Pancreas (tissue), 10 donors: ENCODE data around the gene DEFB108B. TPM values are rescaled to one million over a fixed set of nuclear protein-coding genes. Genes with fewer than 3 reads are reported as not detected.
"Not testable (repeated sequence)": the region's sequence is repeated elsewhere in the genome, so short reads cannot be mapped to it uniquely, and the experiment has no call there.

ENCODE experiments used
- ATAC-seq, 4 donors: fragments of 200-7000 bp; cut with Tn5 transposase; one replicate each; pipeline versions ENCODE4 v1.8.0 to v1.9.1; 2020; ENCODE audit warnings: mild to moderate bottlenecking in 4 of 4, moderate library complexity in 4 of 4
- DNase-seq, 6 donors: peaks; one replicate each; pipeline ENCODE4 v3.0.0-alpha.2; 2020
- FAIRE-seq: peaks from 2 replicates; lab custom pipeline; 2012; peaks lifted over from hg19 to GRCh38; lab: Jason Lieb, UNC
- H3K27ac ChIP-seq, 4 donors: fragments of 200-600 bp; sonication (generic); 1 replicate in 3 of 4; 2 replicates in 1 of 4; pipeline versions ENCODE4 v1.5.0 to v1.8.0; 2020
- H3K27me3 ChIP-seq, 4 donors: fragments of 200-600 bp; one replicate each; pipeline ENCODE4 v1.8.0; 2021
- H3K36me3 ChIP-seq, 3 donors: fragments of 200-600 bp; sonication (generic) in 1 of 3; one replicate each; pipeline versions ENCODE4 v1.5.0 to v1.8.0; 2020 to 2021
- H3K4me1 ChIP-seq, 3 donors: fragments of 200-600 bp; one replicate each; pipeline ENCODE4 v1.8.0; 2021
- H3K4me3 ChIP-seq, 4 donors: fragments of 200-600 bp; sonication (generic) in 2 of 4; one replicate each; pipeline versions ENCODE4 v1.5.0 to v1.8.0; 2020 to 2021
- H3K9me3 ChIP-seq, 4 donors: fragments of 200-600 bp; one replicate each; pipeline ENCODE4 v1.8.0; 2021
- CTCF ChIP-seq, 4 donors: fragments of 200-600 bp; sonication (generic) in 3 of 4; IDR thresholded peaks; one replicate each; pipeline versions ENCODE4 v1.5.0 to v1.8.0; 2021; ENCODE audit warnings: antibody characterized with exemption in 4 of 4
- WGBS, 2 donors: extraction: QIAGEN DNeasy Blood & Tissue Kit; methylation state at CpG; one replicate each; pipeline ENCODE4 v1.1.7; 2013; 5-methylcytosine and 5-hydroxymethylcytosine counted together
- intact Hi-C, 3 donors: fragments of 100-400 bp; cut with DNase I; formaldehyde crosslinking; loops; one replicate each; pipeline versions ENCODE4 v1.11.1 to v1.14.2; 2022
- polyA plus RNA-seq, 2 donors: library from polyadenylated mRNA; stranded (reverse); fragments of 200-250 nt; gene quantifications; one replicate each; pipeline ENCODE4 v1.2.3, GENCODE V29; 2013
- total RNA-seq, 6 donors: library from RNA; stranded (reverse); fragmentation: NEBNext Ultra II Directional in 4 of 6; extraction: Animal tissue kit (Norgen Biotek cat#: 25700) in 4 of 6; gene quantifications; one replicate each; pipeline versions ENCODE4 v1.2.1 to v1.2.4, GENCODE V29; 2021 to 2023
- donor health status: healthy with polysubstance abuse.
- donor health status: DM: no; HTN: no; CAD: no; lungs with moderate emphysema.
- donor health status: DM: no; HTN: no; CAD: no.
- donor health status: control.
- donor health status: control.
- donor health status: Bipolar disorder and iron deficiency.
- donor health status: DM: yes; HTN: yes; CAD: no.
- donor health status: DM: no; HTN: no; CAD: no.
- donor health status: DM: no; HTN: no; CAD: no.
- donor health status: DM: yes; HTN: yes; CAD: no.

Gene DEFB108B
- total and polyA plus RNA-seq, 8 donors, result not detected

GRCh38 chr11:71804158-71804947 is 28.6 kb upstream of the DEFB108B start:
- H3K36me3 ChIP-seq, H3K9me3 ChIP-seq, FAIRE-seq, H3K27me3 ChIP-seq, H3K27ac ChIP-seq, H3K4me1 ChIP-seq, ATAC-seq, intact Hi-C loops, DNase-seq, H3K4me3 ChIP-seq: not testable (repeated sequence)
- WGBS, 2 donors, result 81 to 85% methylated on average over 6 to 8 of the region's 9 CpGs

DNA sequence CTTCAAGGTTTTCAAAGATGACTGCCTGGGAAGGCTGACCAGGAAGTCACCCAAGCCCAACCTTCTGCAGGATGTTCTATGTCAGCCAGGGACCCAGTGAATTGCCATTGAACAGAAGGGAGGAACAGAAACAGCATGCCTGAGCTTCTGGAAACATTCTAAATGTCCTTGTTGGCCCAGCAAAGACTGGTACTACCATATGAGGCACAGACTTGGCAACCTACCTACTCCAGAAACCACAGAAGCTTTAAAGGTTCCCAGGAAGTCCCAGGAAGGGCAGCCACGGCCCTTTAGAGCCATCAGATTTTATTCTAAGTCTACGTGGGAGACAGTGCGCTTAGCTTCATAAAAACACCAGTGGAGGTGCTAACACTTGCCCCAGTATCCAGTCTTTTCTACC is 20.5 kb upstream of the DEFB108B start:
- intact Hi-C loops, H3K4me1 ChIP-seq, FAIRE-seq, H3K4me3 ChIP-seq, H3K9me3 ChIP-seq, ATAC-seq, H3K36me3 ChIP-seq, DNase-seq, H3K27me3 ChIP-seq, H3K27ac ChIP-seq: not testable (repeated sequence)
- 87 to 94% methylated on average over 3 of the region's 3 CpGs for WGBS, 2 donors

GRCh38 chr11:71813481-71814355 is 19.3 kb upstream of the DEFB108B start:
- intact Hi-C loops, H3K4me1 ChIP-seq, H3K27me3 ChIP-seq, H3K36me3 ChIP-seq, H3K9me3 ChIP-seq, FAIRE-seq, H3K27ac ChIP-seq: not testable (repeated sequence)
- 4% methylated on average over 43 to 46 of the region's 46 CpGs for WGBS, 2 donors
- peak; percentile 56 to 80 (median 68) for TF ChIP-seq CTCF (IDR thresholded peaks at IDR 0.05)
- ATAC-seq (peak in 3 of 4 donors; percentile 52 to 79 (median 76)), DNase-seq (peak; percentile 71 to 92 (median 81))
- H3K4me3 ChIP-seq, result peak overlapping the region; percentile 10 to 54 (median 36)

GRCh38 chr11:71821539-71821938 is 11.5 kb upstream of the DEFB108B start:
- H3K4me1 ChIP-seq, H3K9me3 ChIP-seq, ATAC-seq, H3K27ac ChIP-seq, H3K27me3 ChIP-seq, H3K36me3 ChIP-seq, FAIRE-seq, H3K4me3 ChIP-seq, DNase-seq, intact Hi-C loops: not testable (repeated sequence)
- 37 to 40% methylated on average over 1 of the region's 1 CpG for WGBS, 2 donors

DNA sequence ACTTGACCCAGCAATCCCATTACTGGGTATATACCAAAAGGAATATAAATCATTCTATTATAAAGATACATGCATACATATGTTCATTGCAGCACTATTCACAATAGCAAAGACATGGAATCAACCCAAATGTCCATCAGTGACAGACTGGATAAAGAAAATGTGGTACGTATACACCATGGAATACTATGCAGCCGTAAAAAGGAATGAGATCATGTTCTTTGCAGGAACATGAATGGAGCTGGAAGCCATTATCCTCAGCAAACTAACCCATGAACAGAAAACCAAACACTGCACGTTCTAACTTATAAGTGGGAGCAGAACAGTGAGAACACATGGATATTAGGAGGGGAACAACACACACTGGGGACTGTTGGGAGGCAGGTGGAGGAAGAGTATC is 3.8 kb upstream of the DEFB108B start:
- H3K4me3 ChIP-seq, ATAC-seq, H3K36me3 ChIP-seq, intact Hi-C loops, H3K27ac ChIP-seq, DNase-seq, FAIRE-seq, H3K4me1 ChIP-seq, H3K9me3 ChIP-seq, H3K27me3 ChIP-seq: not testable (repeated sequence)
- WGBS, 2 donors, result 92 to 94% methylated on average over 3 of the region's 3 CpGs

DNA sequence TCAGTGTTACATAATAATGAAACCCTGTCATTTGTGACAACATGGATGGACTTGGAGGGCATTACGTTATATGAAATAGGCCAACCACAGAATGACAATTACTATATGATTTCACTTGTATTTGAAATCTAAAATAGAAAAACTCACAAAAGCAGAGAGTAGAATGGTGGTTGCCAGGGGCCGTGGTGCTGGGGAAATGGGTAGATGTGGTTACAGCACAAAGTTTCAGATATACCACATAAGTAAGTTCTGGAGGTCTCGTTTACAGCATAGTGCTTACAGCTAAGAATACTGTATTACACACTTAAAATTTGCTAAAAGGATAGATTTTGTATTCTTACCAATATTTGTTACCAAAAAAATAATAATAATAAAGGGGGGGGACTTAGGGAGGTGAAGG is 3.3 kb upstream of the DEFB108B start:
- intact Hi-C loops, ATAC-seq, FAIRE-seq, H3K27ac ChIP-seq, H3K27me3 ChIP-seq, H3K36me3 ChIP-seq, H3K4me1 ChIP-seq, DNase-seq, H3K4me3 ChIP-seq, H3K9me3 ChIP-seq: not testable (repeated sequence)
- 82 to 92% methylated on average over 3 of the region's 3 CpGs for WGBS, 2 donors

DNA sequence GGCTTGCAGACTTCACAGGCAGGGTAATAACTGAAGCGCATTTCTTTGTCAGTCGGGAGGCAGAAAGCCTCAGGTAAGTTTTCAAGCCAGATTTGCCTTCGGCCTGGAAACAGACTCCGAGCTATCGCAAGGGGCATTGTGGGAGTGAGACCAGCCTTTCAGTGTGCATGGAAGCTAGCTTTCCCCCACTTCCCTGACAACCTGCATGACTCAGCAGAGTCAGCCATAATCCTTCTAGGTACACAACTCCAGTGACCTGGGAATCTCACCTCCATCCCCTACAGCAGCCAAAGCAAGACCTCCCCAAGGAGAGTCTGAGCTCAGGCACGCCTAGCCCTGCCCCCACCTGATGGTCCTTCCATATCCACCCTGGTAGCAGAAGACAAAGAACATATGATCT is 9.7 kb downstream of the DEFB108B start:
- ATAC-seq, result not testable (repeated sequence)

DNA sequence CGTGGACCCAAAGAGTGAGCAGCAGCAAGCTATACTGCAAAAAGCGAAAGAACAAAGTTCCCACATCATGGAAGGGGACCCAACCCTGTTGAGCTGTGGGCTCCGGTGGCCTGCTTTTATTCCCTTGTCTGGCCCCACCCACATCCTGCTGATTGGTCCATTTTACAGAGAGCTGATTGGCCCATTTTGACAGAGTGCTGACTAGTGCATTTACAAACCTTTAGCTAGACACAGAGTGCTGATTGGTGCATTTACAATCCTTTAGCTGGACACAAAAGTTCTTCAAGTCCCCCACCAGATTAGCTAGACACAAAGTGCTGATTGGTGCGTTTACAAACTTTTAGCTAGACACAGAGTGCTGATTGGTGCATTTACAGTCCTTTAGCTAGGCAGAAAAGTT is 10.4 kb downstream of the DEFB108B start:
- H3K36me3 ChIP-seq, intact Hi-C loops: not testable (repeated sequence)

More for the DNA sequence above, 9.7 kb downstream of the DEFB108B start:
- FAIRE-seq, H3K4me1 ChIP-seq, intact Hi-C loops, H3K9me3 ChIP-seq, H3K27ac ChIP-seq, DNase-seq, H3K36me3 ChIP-seq, H3K4me3 ChIP-seq, H3K27me3 ChIP-seq: not testable (repeated sequence)
- 85 to 86% methylated on average over 6 of the region's 6 CpGs for WGBS, 2 donors

More for the DNA sequence above, 10.4 kb downstream of the DEFB108B start:
- not testable (repeated sequence) for FAIRE-seq, H3K27me3 ChIP-seq, H3K4me3 ChIP-seq, DNase-seq, H3K27ac ChIP-seq, ATAC-seq, H3K9me3 ChIP-seq, H3K4me1 ChIP-seq
- WGBS, 2 donors, result 94 to 95% methylated on average over 4 of the region's 4 CpGs
